WTC11 (cell line): ENCODE data around the gene ACADVL. TPM values are rescaled to one million over a fixed set of nuclear protein-coding genes. Genes with fewer than 3 reads are reported as not detected.

ENCODE experiments used
- ARID4B ChIP-seq: sonication (generic); formaldehyde crosslinking; IDR thresholded peaks from 2 replicates; pipeline ENCODE4 v1.8.0; 2023; ENCODE audit warnings: missing genetic modification reagents, mild to moderate bottlenecking, borderline replicate concordance
- ATF2 ChIP-seq: sonication (generic); formaldehyde crosslinking; IDR thresholded peaks from 2 replicates; pipeline ENCODE4 v1.8.1; 2022; ENCODE audit warnings: low read depth, missing genetic modification reagents, borderline replicate concordance
- CDX4 ChIP-seq: fragments of 250-450 bp; sonication (Bioruptor Pico); IDR thresholded peaks from 2 replicates; pipeline ENCODE4 v1.9.0; 2021; ENCODE audit warnings: moderate library complexity, mild to moderate bottlenecking, inconsistent platforms, borderline replicate concordance
- CREM ChIP-seq: sonication (generic); formaldehyde crosslinking; IDR thresholded peaks from 2 replicates; pipeline ENCODE4 v1.8.1; 2022; ENCODE audit warnings: mild to moderate bottlenecking, missing genetic modification reagents, moderate library complexity
- E2F5 ChIP-seq: sonication (generic); formaldehyde crosslinking; IDR thresholded peaks from 2 replicates; pipeline ENCODE4 v1.8.1; 2022; ENCODE audit warnings: mild to moderate bottlenecking, moderate library complexity, missing genetic modification reagents
- EMX1 ChIP-seq: fragments of 250-450 bp; sonication (Bioruptor Pico); IDR thresholded peaks from 2 replicates; pipeline ENCODE4 v1.8.0; 2021; ENCODE audit warnings: mild to moderate bottlenecking
- ESRRA ChIP-seq: sonication (generic); formaldehyde crosslinking; IDR thresholded peaks from 2 replicates; pipeline ENCODE4 v1.8.1; 2022; ENCODE audit warnings: mild to moderate bottlenecking, missing genetic modification reagents, borderline replicate concordance
- FOXK1 ChIP-seq: sonication (generic); formaldehyde crosslinking; IDR thresholded peaks from 2 replicates; pipeline ENCODE4 v1.8.0; 2022; ENCODE audit warnings: mild to moderate bottlenecking, moderate library complexity, missing genetic modification reagents
- FOXP4 ChIP-seq: sonication (generic); formaldehyde crosslinking; IDR thresholded peaks from 2 replicates; pipeline ENCODE4 v1.8.0; 2022; ENCODE audit warnings: mild to moderate bottlenecking, missing genetic modification reagents
- GABPB1 ChIP-seq: sonication (generic); formaldehyde crosslinking; IDR thresholded peaks from 2 replicates; pipeline ENCODE4 v1.8.1; 2023; ENCODE audit warnings: mild to moderate bottlenecking, missing genetic modification reagents
- MAX ChIP-seq: sonication (generic); formaldehyde crosslinking; IDR thresholded peaks from 2 replicates; pipeline ENCODE4 v1.8.0; 2022; ENCODE audit warnings: mild to moderate bottlenecking, missing genetic modification reagents
- NR2C2 ChIP-seq: sonication (generic); formaldehyde crosslinking; IDR thresholded peaks from 2 replicates; pipeline ENCODE4 v1.8.0; 2022; ENCODE audit warnings: mild to moderate bottlenecking, missing genetic modification reagents
- SOX15 ChIP-seq: fragments of 250-450 bp; sonication (Bioruptor Pico); IDR thresholded peaks from 2 replicates; pipeline ENCODE4 v1.9.0; 2021; ENCODE audit warnings: mild to moderate bottlenecking
- TEAD4 ChIP-seq: sonication (generic); formaldehyde crosslinking; IDR thresholded peaks from 2 replicates; pipeline ENCODE4 v1.8.0; 2022; ENCODE audit warnings: mild to moderate bottlenecking, missing genetic modification reagents
- USF1 ChIP-seq: sonication (generic); formaldehyde crosslinking; IDR thresholded peaks from 2 replicates; pipeline ENCODE4 v1.8.0; 2022; ENCODE audit warnings: mild to moderate bottlenecking, missing genetic modification reagents
- USF2 ChIP-seq: sonication (generic); formaldehyde crosslinking; IDR thresholded peaks from 2 replicates; pipeline ENCODE4 v1.8.1; 2023; ENCODE audit warnings: mild to moderate bottlenecking, missing genetic modification reagents, moderate library complexity
- ZBTB43 ChIP-seq: sonication (generic); formaldehyde crosslinking; IDR thresholded peaks from 2 replicates; pipeline ENCODE4 v1.8.1; 2023; ENCODE audit warnings: mild to moderate bottlenecking, missing genetic modification reagents
- ZNF138 ChIP-seq: sonication (generic); formaldehyde crosslinking; conservative IDR thresholded peaks from 2 replicates; pipeline ENCODE4 v1.8.1; 2022; ENCODE audit warnings: mild to moderate bottlenecking, moderate library complexity, missing genetic modification reagents
- ZNF281 ChIP-seq: sonication (generic); formaldehyde crosslinking; IDR thresholded peaks from 2 replicates; pipeline ENCODE4 v1.8.0; 2023; ENCODE audit warnings: mild to moderate bottlenecking, missing genetic modification reagents
- ZNF396 ChIP-seq: fragments of 250-450 bp; sonication (Bioruptor Pico); IDR thresholded peaks from 2 replicates; pipeline ENCODE4 v1.8.0; 2021; ENCODE audit warnings: mild to moderate bottlenecking, moderate library complexity, borderline replicate concordance
- ZNF423 ChIP-seq: fragments of 250-450 bp; sonication (Bioruptor Pico); IDR thresholded peaks from 2 replicates; pipeline ENCODE4 v2.1.2; 2022; ENCODE audit warnings: mild to moderate bottlenecking, moderate library complexity
- total RNA-seq: library from RNA; stranded (reverse); gene quantifications from 3 replicates; pipeline ENCODE4 v1.2.3, GENCODE V29; 2021

Gene ACADVL
- total RNA-seq, 1 experiment from 2014 or later, result 236 TPM

- TF ChIP-seq ARID4B (CRISPR knock-in tag) (no peak; the same call in 1 of the 2 replicates), NR2C2 (CRISPR knock-in tag) (no peak), ZNF423 (no peak), MAX (CRISPR knock-in tag) (peak; percentile 67; the same call in 1 of the 2 replicates), TEAD4 (no peak; the same call in 1 of the 2 replicates), CREM (CRISPR knock-in tag) (peak; percentile 71; the same call in 1 of the 2 replicates), GABPB1 (CRISPR knock-in tag) (no peak), FOXK1 (CRISPR knock-in tag) (0 out of 2 replicates have a peak, but pooled peaks have one; percentile 29), SOX15 (CRISPR knock-in tag) (no peak), USF1 (CRISPR knock-in tag) (peak; percentile 31; the same call in 1 of the 2 replicates), ESRRA (CRISPR knock-in tag) (no peak), ZBTB43 (no peak; the same call in 1 of the 2 replicates), ZNF281 (CRISPR knock-in tag) (peak; percentile 27; the same call in 1 of the 2 replicates), FOXP4 (CRISPR knock-in tag) (no peak), EMX1 (0 out of 2 replicates have a peak, but pooled peaks have one; percentile 55), ATF2 (CRISPR knock-in tag) (no peak), ZNF138 (CRISPR knock-in tag) (no peak), E2F5 (CRISPR knock-in tag) (peak; percentile 78), ZNF396 (CRISPR knock-in tag) (no peak), USF2 (CRISPR knock-in tag) (peak; percentile 38), CDX4 (CRISPR knock-in tag) (no peak)
These were observed 42.6 kb downstream of the ACADVL start, which contains the start of gene CLDN7 (continued) for GRCh38 chr17:7262192-7262934.
